ENCODE data around the gene OCA2.
"Not testable (repeated sequence)": the region's sequence is repeated elsewhere in the genome, so short reads cannot be mapped to it uniquely, and the experiment has no call there.

The OCA2 gene

GRCh38 chr15:27741226-27741860 is 357.8 kb downstream of the OCA2 start:
- no peak for DNase-seq (ENCODE audit: low read depth, low spot score)
- Histone ChIP-seq H3K27ac (ENCODE audit: low read length) (no peak overlapping the region), H3K4me3 (ENCODE audit: low read length) (no peak overlapping the region), H3K9me3 (ENCODE audit: control insufficient read depth, insufficient read depth, low read length) (peaks cover 1% of the 10 kb centered on the region; the same call in 1 of the 2 replicates), H3K27me3 (ENCODE audit: control insufficient read depth, insufficient read depth, low read length) (no peaks in the 10 kb centered on the region), H3K4me1 (ENCODE audit: control insufficient read depth, insufficient read depth, low read length) (no peaks in the 10 kb centered on the region), H3K36me3 (ENCODE audit: control insufficient read depth, insufficient read depth, low read length) (no peaks in the 10 kb centered on the region)
- no CpG with 5 or more reads among the region's 8 CpGs for WGBS (ENCODE audit: insufficient coverage, insufficient read length)

- H3K4me3 ChIP-seq (ENCODE audit: low read length): no peak overlapping the region
- H3K27me3 ChIP-seq (ENCODE audit: control insufficient read depth, insufficient read depth, low read length): no peaks in the 10 kb centered on the region
- H3K9me3 ChIP-seq (ENCODE audit: control insufficient read depth, insufficient read depth, low read length): peaks cover 1% of the 10 kb centered on the region; the same call in 1 of the 2 replicates
- H3K36me3 ChIP-seq (ENCODE audit: control insufficient read depth, insufficient read depth, low read length): no peaks in the 10 kb centered on the region
- DNase-seq (ENCODE audit: low read depth, low spot score): no peak
- H3K27ac ChIP-seq (ENCODE audit: low read length): no peak overlapping the region
- H3K4me1 ChIP-seq (ENCODE audit: control insufficient read depth, insufficient read depth, low read length): no peaks in the 10 kb centered on the region
- 100% methylated on average over 1 of the region's 3 CpGs for WGBS (ENCODE audit: insufficient coverage, insufficient read length)
Observed at GRCh38 chr15:27734785-27735495, 364.2 kb downstream of the OCA2 start.

- H3K27me3 ChIP-seq (ENCODE audit: control insufficient read depth, insufficient read depth, low read length): no peaks in the 10 kb centered on the region
- no peaks in the 10 kb centered on the region for H3K4me1 ChIP-seq (ENCODE audit: control insufficient read depth, insufficient read depth, low read length)
- no peak overlapping the region for H3K4me3 ChIP-seq (ENCODE audit: low read length)
- H3K9me3 ChIP-seq (ENCODE audit: control insufficient read depth, insufficient read depth, low read length): no peaks in the 10 kb centered on the region
- no peak for DNase-seq (ENCODE audit: low read depth, low spot score)
- H3K36me3 ChIP-seq (ENCODE audit: control insufficient read depth, insufficient read depth, low read length): no peaks in the 10 kb centered on the region
- H3K27ac ChIP-seq (ENCODE audit: low read length): no peak overlapping the region
- no CpG with 5 or more reads among the region's 1 CpG for WGBS (ENCODE audit: insufficient coverage, insufficient read length)
Observed at GRCh38 chr15:27731776-27732175, 367.3 kb downstream of the OCA2 start.

- Histone ChIP-seq H3K27me3 (ENCODE audit: control insufficient read depth, insufficient read depth, low read length) (no peaks in the 10 kb centered on the region), H3K27ac (ENCODE audit: low read length) (no peak overlapping the region), H3K4me3 (ENCODE audit: low read length) (no peak overlapping the region), H3K4me1 (ENCODE audit: control insufficient read depth, insufficient read depth, low read length) (no peaks in the 10 kb centered on the region), H3K9me3 (ENCODE audit: control insufficient read depth, insufficient read depth, low read length) (no peaks in the 10 kb centered on the region), H3K36me3 (ENCODE audit: control insufficient read depth, insufficient read depth, low read length) (no peaks in the 10 kb centered on the region)
- no peak for DNase-seq (ENCODE audit: low read depth, low spot score)
Observed at GRCh38 chr15:27730868-27731267, 368.2 kb downstream of the OCA2 start.

- DNase-seq (ENCODE audit: low read depth, low spot score): no peak
- Histone ChIP-seq H3K4me1 (ENCODE audit: control insufficient read depth, insufficient read depth, low read length) (no peaks in the 10 kb centered on the region), H3K27me3 (ENCODE audit: control insufficient read depth, insufficient read depth, low read length) (no peaks in the 10 kb centered on the region), H3K27ac (ENCODE audit: low read length) (no peak overlapping the region), H3K9me3 (ENCODE audit: control insufficient read depth, insufficient read depth, low read length) (peaks cover 6% of the 10 kb centered on the region; the same call in 1 of the 2 replicates), H3K4me3 (ENCODE audit: low read length) (no peak overlapping the region), H3K36me3 (ENCODE audit: control insufficient read depth, insufficient read depth, low read length) (no peaks in the 10 kb centered on the region)
- WGBS (ENCODE audit: insufficient coverage, insufficient read length): no CpG with 5 or more reads among the region's 3 CpGs
Observed at GRCh38 chr15:27725731-27726130, 373.4 kb downstream of the OCA2 start.

GRCh38 chr15:27723821-27724220 is 375.3 kb downstream of the OCA2 start:
- DNase-seq (ENCODE audit: low read depth, low spot score): no peak
- H3K4me3 ChIP-seq (ENCODE audit: low read length): no peak overlapping the region
- no peak overlapping the region for H3K27ac ChIP-seq (ENCODE audit: low read length)
- no CpG with 5 or more reads among the region's 5 CpGs for WGBS (ENCODE audit: insufficient coverage, insufficient read length)
- H3K4me1 ChIP-seq (ENCODE audit: control insufficient read depth, insufficient read depth, low read length): no peaks in the 10 kb centered on the region
- H3K27me3 ChIP-seq (ENCODE audit: control insufficient read depth, insufficient read depth, low read length): no peaks in the 10 kb centered on the region
- H3K9me3 ChIP-seq (ENCODE audit: control insufficient read depth, insufficient read depth, low read length): peaks cover 6% of the 10 kb centered on the region; the same call in 1 of the 2 replicates
- no peaks in the 10 kb centered on the region for H3K36me3 ChIP-seq (ENCODE audit: control insufficient read depth, insufficient read depth, low read length)

GRCh38 chr15:27722102-27722501 is 377.0 kb downstream of the OCA2 start:
- Histone ChIP-seq H3K4me1 (ENCODE audit: control insufficient read depth, insufficient read depth, low read length) (no peaks in the 10 kb centered on the region), H3K27me3 (ENCODE audit: control insufficient read depth, insufficient read depth, low read length) (no peaks in the 10 kb centered on the region), H3K36me3 (ENCODE audit: control insufficient read depth, insufficient read depth, low read length) (no peaks in the 10 kb centered on the region), H3K9me3 (ENCODE audit: control insufficient read depth, insufficient read depth, low read length) (peaks cover 6% of the 10 kb centered on the region), H3K4me3 (ENCODE audit: low read length) (no peak overlapping the region), H3K27ac (ENCODE audit: low read length) (no peak overlapping the region)
- DNase-seq (ENCODE audit: low read depth, low spot score): no peak
- no CpG with 5 or more reads among the region's 9 CpGs for whole genome bisulfite sequencing (ENCODE audit: insufficient coverage, insufficient read length)

- H3K36me3 ChIP-seq (ENCODE audit: control insufficient read depth, insufficient read depth, low read length): no peaks in the 10 kb centered on the region
- H3K27ac ChIP-seq (ENCODE audit: low read length): no peak overlapping the region
- H3K4me3 ChIP-seq (ENCODE audit: low read length): no peak overlapping the region
- peak; percentile 16 for DNase-seq (ENCODE audit: low read depth, low spot score)
- no CpG with 5 or more reads among the region's 11 CpGs for WGBS (ENCODE audit: insufficient coverage, insufficient read length)
- H3K27me3 ChIP-seq (ENCODE audit: control insufficient read depth, insufficient read depth, low read length): no peaks in the 10 kb centered on the region
- H3K4me1 ChIP-seq (ENCODE audit: control insufficient read depth, insufficient read depth, low read length): no peaks in the 10 kb centered on the region
- H3K9me3 ChIP-seq (ENCODE audit: control insufficient read depth, insufficient read depth, low read length): no peaks in the 10 kb centered on the region; the same call in 1 of the 2 replicates
Observed at GRCh38 chr15:27714675-27715074, 384.4 kb downstream of the OCA2 start.

GRCh38 chr15:27713850-27714249 is 385.3 kb downstream of the OCA2 start:
- DNase-seq (ENCODE audit: low read depth, low spot score); H3K36me3 ChIP-seq (ENCODE audit: control insufficient read depth, insufficient read depth, low read length); H3K27me3 ChIP-seq (ENCODE audit: control insufficient read depth, insufficient read depth, low read length); H3K4me3 ChIP-seq (ENCODE audit: low read length); H3K27ac ChIP-seq (ENCODE audit: low read length); H3K4me1 ChIP-seq (ENCODE audit: control insufficient read depth, insufficient read depth, low read length); H3K9me3 ChIP-seq (ENCODE audit: control insufficient read depth, insufficient read depth, low read length): not testable (repeated sequence)
- WGBS (ENCODE audit: insufficient coverage, insufficient read length): no CpG with 5 or more reads among the region's 9 CpGs

- Histone ChIP-seq H3K4me3 (ENCODE audit: low read length) (no peak overlapping the region), H3K27me3 (ENCODE audit: control insufficient read depth, insufficient read depth, low read length) (no peaks in the 10 kb centered on the region), H3K9me3 (ENCODE audit: control insufficient read depth, insufficient read depth, low read length) (peaks cover 2% of the 10 kb centered on the region), H3K4me1 (ENCODE audit: control insufficient read depth, insufficient read depth, low read length) (no peaks in the 10 kb centered on the region), H3K27ac (ENCODE audit: low read length) (no peak overlapping the region), H3K36me3 (ENCODE audit: control insufficient read depth, insufficient read depth, low read length) (no peaks in the 10 kb centered on the region)
- DNase-seq (ENCODE audit: low read depth, low spot score): no peak
- no CpG with 5 or more reads among the region's 2 CpGs for WGBS (ENCODE audit: insufficient coverage, insufficient read length)
Observed at GRCh38 chr15:27707257-27707656, 391.9 kb downstream of the OCA2 start.

- H3K4me1 ChIP-seq (ENCODE audit: control insufficient read depth, insufficient read depth, low read length): no peaks in the 10 kb centered on the region
- H3K9me3 ChIP-seq (ENCODE audit: control insufficient read depth, insufficient read depth, low read length): peaks cover 2% of the 10 kb centered on the region
- WGBS (ENCODE audit: insufficient coverage, insufficient read length): no CpG with 5 or more reads among the region's 5 CpGs
- H3K27me3 ChIP-seq (ENCODE audit: control insufficient read depth, insufficient read depth, low read length): no peaks in the 10 kb centered on the region
- no peak overlapping the region for H3K27ac ChIP-seq (ENCODE audit: low read length)
- no peaks in the 10 kb centered on the region for H3K36me3 ChIP-seq (ENCODE audit: control insufficient read depth, insufficient read depth, low read length)
- DNase-seq (ENCODE audit: low read depth, low spot score): no peak
- H3K4me3 ChIP-seq (ENCODE audit: low read length): no peak overlapping the region
Observed at GRCh38 chr15:27706300-27706699, 392.8 kb downstream of the OCA2 start.
